ENCODE results near the gene NUDT3. TPM values are rescaled to one million over a fixed set of nuclear protein-coding genes. Genes with fewer than 3 reads are reported as not detected.
"Not testable (repeated sequence)": the region's sequence is repeated elsewhere in the genome, so short reads cannot be mapped to it uniquely, and the experiment has no call there.

Gene NUDT3
- total RNA-seq, 1 donor from 2014 or later, result 33.3 TPM

GRCh38 chr6:34247481-34248197 is 144.8 kb downstream of the NUDT3 start:
- H3K4me3 Mint-ChIP-seq, result peak overlapping the region; percentile 89
- no peaks in the 10 kb centered on the region for H3K27me3 Mint-ChIP-seq (ENCODE audit: low read depth)
- no peak for DNase-seq (ENCODE audit: low spot score in 2 of 2, unreplicated experiment in 2 of 2)
- peaks cover 9% of the 10 kb centered on the region for H3K4me1 Mint-ChIP-seq
- H3K36me3 Mint-ChIP-seq, result peaks cover 6% of the 10 kb centered on the region
- no peak for TF ChIP-seq CTCF (IDR thresholded peaks at IDR 0.05; ENCODE audit: unreplicated experiment)
- no peaks in the 10 kb centered on the region for H3K9me3 Mint-ChIP-seq
- no peak overlapping the region for H3K27ac Mint-ChIP-seq

- no peak for DNase-seq (ENCODE audit: low spot score in 2 of 2, unreplicated experiment in 2 of 2)
- H3K4me1 Mint-ChIP-seq, result peaks cover 9% of the 10 kb centered on the region
- no peak for TF ChIP-seq CTCF (IDR thresholded peaks at IDR 0.05; ENCODE audit: unreplicated experiment)
- no peaks in the 10 kb centered on the region for H3K27me3 Mint-ChIP-seq (ENCODE audit: low read depth)
- H3K4me3 Mint-ChIP-seq, result peak overlapping the region; percentile 41
- peaks cover 12% of the 10 kb centered on the region for H3K36me3 Mint-ChIP-seq
- H3K27ac Mint-ChIP-seq, result no peak overlapping the region
- H3K9me3 Mint-ChIP-seq, result no peaks in the 10 kb centered on the region
Observed at GRCh38 chr6:34246563-34247391, 145.7 kb downstream of the NUDT3 start.

- no peaks in the 10 kb centered on the region for H3K27me3 Mint-ChIP-seq (ENCODE audit: low read depth)
- DNase-seq (ENCODE audit: low spot score in 2 of 2, unreplicated experiment in 2 of 2), result no peak
- H3K4me1 Mint-ChIP-seq, result peaks cover 9% of the 10 kb centered on the region
- no peak overlapping the region for H3K4me3 Mint-ChIP-seq
- no peak for TF ChIP-seq CTCF (IDR thresholded peaks at IDR 0.05; ENCODE audit: unreplicated experiment)
- no peaks in the 10 kb centered on the region for H3K9me3 Mint-ChIP-seq
- H3K27ac Mint-ChIP-seq, result peak overlapping the region; percentile 53
- peaks cover 17% of the 10 kb centered on the region for H3K36me3 Mint-ChIP-seq
Observed at GRCh38 chr6:34246249-34246562, 146.3 kb downstream of the NUDT3 start.

- not testable (repeated sequence) for H3K4me3 Mint-ChIP-seq; DNase-seq (ENCODE audit: low spot score in 2 of 2, unreplicated experiment in 2 of 2); H3K9me3 Mint-ChIP-seq; H3K27me3 Mint-ChIP-seq (ENCODE audit: low read depth); H3K4me1 Mint-ChIP-seq; H3K27ac Mint-ChIP-seq
- peaks cover 20% of the 10 kb centered on the region for H3K36me3 Mint-ChIP-seq
Observed at GRCh38 chr6:34245761-34246140, 146.7 kb downstream of the NUDT3 start.

- H3K4me1 Mint-ChIP-seq; H3K27me3 Mint-ChIP-seq (ENCODE audit: low read depth); DNase-seq (ENCODE audit: low spot score in 2 of 2, unreplicated experiment in 2 of 2); H3K27ac Mint-ChIP-seq; H3K9me3 Mint-ChIP-seq; H3K4me3 Mint-ChIP-seq: not testable (repeated sequence)
- peaks cover 20% of the 10 kb centered on the region for H3K36me3 Mint-ChIP-seq
Observed at GRCh38 chr6:34245032-34245760, 147.3 kb downstream of the NUDT3 start.

- Mint-ChIP-seq H3K36me3 (peaks cover 20% of the 10 kb centered on the region), H3K4me1 (peaks cover 14% of the 10 kb centered on the region), H3K27me3 (ENCODE audit: low read depth) (no peaks in the 10 kb centered on the region), H3K27ac (no peak overlapping the region), H3K4me3 (no peak overlapping the region), H3K9me3 (no peaks in the 10 kb centered on the region)
- no peak for DNase-seq (ENCODE audit: low spot score in 2 of 2, unreplicated experiment in 2 of 2)
- peak; percentile 22 for TF ChIP-seq CTCF (IDR thresholded peaks at IDR 0.05; ENCODE audit: unreplicated experiment)
Observed at GRCh38 chr6:34243901-34244884, 148.3 kb downstream of the NUDT3 start.

All from mesothelial cell of epicardium (in vitro differentiated cells).